ENCODE measurements around the gene UBE4A.

- TF ChIP-seq, protein P1, sequence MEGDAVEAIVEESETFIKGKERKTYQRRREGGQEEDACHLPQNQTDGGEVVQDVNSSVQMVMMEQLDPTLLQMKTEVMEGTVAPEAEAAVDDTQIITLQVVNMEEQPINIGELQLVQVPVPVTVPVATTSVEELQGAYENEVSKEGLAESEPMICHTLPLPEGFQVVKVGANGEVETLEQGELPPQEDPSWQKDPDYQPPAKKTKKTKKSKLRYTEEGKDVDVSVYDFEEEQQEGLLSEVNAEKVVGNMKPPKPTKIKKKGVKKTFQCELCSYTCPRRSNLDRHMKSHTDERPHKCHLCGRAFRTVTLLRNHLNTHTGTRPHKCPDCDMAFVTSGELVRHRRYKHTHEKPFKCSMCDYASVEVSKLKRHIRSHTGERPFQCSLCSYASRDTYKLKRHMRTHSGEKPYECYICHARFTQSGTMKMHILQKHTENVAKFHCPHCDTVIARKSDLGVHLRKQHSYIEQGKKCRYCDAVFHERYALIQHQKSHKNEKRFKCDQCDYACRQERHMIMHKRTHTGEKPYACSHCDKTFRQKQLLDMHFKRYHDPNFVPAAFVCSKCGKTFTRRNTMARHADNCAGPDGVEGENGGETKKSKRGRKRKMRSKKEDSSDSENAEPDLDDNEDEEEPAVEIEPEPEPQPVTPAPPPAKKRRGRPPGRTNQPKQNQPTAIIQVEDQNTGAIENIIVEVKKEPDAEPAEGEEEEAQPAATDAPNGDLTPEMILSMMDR (IDR thresholded peaks at IDR 0.05; ENCODE audit: insufficient read depth, low read length), result no peak
- no peak for TF ChIP-seq POLR2AphosphoS5 (IDR thresholded peaks at IDR 0.05; ENCODE audit: low read depth)
- no peak for TF ChIP-seq REST (IDR thresholded peaks at IDR 0.05; ENCODE audit: insufficient replicate concordance, low read depth)
- TF ChIP-seq GABPA (IDR thresholded peaks at IDR 0.05; ENCODE audit: low read depth), result no peak
- TF ChIP-seq SPI1 (IDR thresholded peaks at IDR 0.05; ENCODE audit: borderline replicate concordance, low read depth), result no peak
Measured at GRCh38 chr11:118406599-118407166, 47.3 kb downstream of the UBE4A start.

Measured in HL-60 (cell line).